Amniotic epithelial cell (primary cell): Measurements from ENCODE around the gene R3HDML.
"Not testable (repeated sequence)": the region's sequence is repeated elsewhere in the genome, so short reads cannot be mapped to it uniquely, and the experiment has no call there.

Experiments used
- DNase-seq: peaks from one replicate; pipeline ENCODE4 v3.0.0-alpha.2; 2010; ENCODE audit warnings: low read depth

R3HDML gene

DNA sequence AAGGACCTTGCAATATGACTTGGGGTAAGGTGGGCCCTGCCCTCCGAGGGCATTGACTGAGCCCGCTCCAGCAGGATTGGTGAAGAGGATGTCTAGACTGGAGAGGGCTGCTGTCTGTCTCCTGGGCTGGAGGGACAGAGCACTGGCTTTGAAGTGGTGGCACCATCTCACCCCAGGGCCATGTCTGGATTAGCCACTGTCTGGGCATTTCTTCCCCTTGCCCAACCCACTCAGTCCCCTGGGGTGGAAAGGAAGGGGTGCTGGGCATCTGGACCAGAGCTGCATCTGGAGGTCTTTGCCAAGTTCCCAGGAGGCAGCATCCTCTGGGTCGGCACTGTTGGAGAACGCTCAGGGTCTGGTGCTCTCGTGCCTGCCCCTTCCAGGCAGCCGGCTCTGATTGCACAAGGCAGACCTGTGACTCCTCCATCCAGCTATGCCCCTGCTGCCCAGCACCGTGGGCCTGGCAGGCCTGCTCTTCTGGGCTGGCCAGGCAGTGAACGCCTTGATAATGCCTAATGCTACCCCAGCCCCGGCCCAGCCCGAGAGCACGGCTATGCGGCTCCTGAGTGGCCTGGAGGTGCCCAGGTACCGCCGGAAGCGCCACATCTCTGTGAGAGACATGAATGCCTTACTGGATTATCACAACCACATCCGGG, at the start of gene R3HDML:
R3HDML (plus strand) TSS at position 319 of the 656 bp plus-strand sequence; CDS start at position 434, 115 bp downstream.
- no peak for DNase-seq

DNA sequence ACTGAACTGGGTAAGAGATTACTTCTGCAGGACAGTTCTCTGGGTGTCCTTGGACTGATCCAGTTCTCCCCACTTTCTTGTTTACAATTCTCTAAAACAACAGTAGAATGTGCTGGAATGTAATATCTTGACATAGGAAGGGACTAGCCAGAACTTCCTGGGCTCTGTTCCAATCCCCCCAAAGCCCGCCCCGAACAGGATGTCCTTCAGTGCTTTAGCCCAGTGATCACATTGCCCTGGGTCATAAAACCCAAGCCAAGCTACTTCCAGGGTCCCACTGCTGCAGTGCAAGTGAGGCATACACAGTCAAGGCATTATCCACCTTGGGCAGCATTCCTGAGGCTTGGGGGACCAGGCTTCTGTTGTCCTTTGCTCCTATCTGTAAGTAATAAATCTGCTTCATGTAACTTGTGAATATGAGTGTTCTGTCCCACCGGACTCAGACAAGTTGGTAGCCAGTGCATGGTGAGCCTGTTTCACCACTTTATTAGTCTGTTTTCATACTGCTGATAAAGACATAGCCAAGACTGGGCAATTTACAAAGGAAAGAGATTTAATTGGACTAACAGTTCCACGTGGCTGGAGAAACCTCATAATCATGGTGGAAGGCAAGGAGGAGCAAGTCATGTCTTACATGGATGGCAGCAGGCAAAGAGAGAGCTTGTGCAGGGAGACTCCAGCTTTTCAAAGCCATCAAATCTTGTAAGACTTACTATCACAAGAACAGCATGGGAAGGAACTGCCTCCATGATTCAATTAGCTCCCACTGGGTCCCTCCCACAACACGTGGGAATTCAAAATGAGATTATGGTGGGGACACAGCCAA, 49.4 kb upstream of the R3HDML start:
- no peak for DNase-seq

- no peak for DNase-seq
These were observed 48.6 kb upstream of the R3HDML start for GRCh38 chr20:44288252-44288651.

- DNase-seq: no peak
These were observed 45.1 kb upstream of the R3HDML start for GRCh38 chr20:44291754-44292153.

DNA sequence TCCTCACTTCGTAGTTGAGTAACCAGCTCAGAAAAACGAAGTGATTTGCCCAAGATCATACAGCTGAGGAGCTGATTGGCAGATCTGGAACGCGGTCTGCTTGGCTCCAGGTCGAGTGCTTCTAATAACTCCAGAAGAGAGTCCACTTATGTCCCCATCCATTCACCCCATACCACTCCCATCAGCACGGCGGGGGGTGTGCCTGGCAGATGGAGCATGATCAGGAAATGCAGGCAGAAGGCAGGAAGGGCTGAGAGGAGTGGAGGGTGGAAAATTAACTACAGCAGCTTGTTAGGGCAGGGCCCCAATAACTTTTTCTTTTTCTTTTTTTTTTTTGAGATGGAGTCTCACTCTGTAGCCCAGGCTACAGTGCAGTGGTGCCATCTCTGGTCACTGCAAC, 40.8 kb upstream of the R3HDML start:
- no peak for DNase-seq

DNA sequence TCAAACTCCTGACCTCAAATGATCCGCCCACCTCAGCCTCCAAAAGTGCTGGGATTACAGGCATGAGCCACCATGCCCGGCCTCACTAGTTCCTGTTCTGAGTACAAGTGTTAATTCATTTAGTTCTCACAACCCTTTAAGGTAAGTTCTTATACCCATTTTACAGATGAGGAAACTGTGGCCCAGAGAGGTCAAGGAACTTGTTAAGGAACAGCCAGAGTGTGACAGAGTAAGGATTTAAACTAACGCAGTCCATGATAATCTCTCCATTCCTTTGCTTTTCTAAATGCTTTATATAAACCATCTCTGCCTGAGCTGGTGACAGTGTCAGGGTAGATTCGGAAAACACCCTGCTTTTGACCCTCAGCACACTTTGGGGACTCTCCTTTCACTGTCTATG, 39.1 kb upstream of the R3HDML start:
- DNase-seq: no peak

GRCh38 chr20:44299011-44299535, 37.8 kb upstream of the R3HDML start:
- DNase-seq: not testable (repeated sequence)

GRCh38 chr20:44301285-44301684, 35.6 kb upstream of the R3HDML start:
- no peak for DNase-seq

GRCh38 chr20:44302026-44302669, 34.7 kb upstream of the R3HDML start:
- no peak for DNase-seq

- no peak for DNase-seq
These were observed 34.1 kb upstream of the R3HDML start for GRCh38 chr20:44302736-44303135.

GRCh38 chr20:44304383-44304782, 32.5 kb upstream of the R3HDML start:
- DNase-seq: no peak

DNA sequence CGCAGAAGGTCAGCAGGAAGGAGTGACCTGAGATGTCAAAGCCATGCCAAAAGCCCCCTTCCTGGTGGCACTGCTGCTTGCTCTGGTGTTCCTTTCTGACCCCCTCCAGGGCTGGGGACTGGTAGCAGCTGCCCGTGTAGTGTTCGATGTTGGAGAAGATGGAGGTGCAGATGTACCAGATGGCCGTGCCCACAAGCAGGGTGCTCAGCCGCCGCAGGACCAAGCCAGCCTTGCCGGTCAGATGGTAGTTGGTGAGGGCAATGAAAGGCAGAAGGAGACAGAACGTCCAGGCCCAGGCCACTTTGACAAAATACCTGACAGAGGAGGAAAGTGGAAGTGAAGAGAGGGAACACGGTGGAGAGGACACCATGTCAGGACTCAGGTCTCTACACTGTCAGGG, 29.9 kb upstream of the R3HDML start:
- DNase-seq: no peak

DNA sequence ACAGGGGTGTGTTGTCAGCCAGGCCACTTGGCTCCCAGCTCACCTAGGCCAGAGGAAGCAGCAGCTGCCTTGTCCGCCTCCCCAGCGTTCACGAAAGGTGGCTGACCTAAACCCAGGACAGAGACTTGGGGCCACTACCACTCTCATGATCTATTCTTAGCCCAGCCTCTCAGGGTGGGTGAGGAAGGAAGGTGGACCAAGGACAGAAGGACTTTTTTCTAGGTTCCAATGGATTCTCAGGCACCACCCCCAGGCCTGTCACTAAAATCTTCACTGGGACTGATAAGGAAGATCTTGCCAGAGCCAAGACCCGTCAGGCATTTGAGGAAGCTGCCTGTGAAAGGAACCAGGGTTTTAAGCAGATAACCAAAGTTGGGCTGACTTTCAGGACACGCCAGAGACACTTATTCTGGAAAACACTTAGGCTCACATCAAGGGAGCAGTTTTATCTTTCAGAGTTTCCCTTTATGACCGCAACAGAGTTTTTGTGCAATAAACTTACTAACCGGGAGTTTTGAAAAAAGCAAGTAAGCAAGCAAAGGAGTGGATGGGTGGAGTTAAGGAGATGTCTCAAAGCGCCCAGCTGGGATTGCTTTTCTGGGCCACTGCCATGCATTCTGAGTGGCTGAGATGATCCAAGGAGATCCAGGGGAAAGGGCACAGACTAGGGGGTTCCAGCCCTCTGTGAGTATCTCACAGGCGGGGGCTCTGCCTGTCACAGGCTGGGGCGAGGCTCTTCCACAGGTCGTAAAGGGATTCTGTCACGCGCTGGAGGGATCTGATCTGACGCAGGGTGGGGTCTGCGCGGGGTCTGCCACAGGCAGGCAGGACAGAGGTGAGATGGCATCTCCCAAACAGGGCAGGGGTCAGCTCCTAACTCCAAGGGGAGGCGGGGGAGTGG, 26.8 kb upstream of the R3HDML start:
- peak; percentile 80 for DNase-seq

- DNase-seq: peak; percentile 92
These were observed 25.9 kb upstream of the R3HDML start, which contains the start of gene FITM2 for GRCh38 chr20:44310664-44311639. FITM2 (minus strand) TSS chr20:44311202; CDS start chr20:44311148, 54 bp downstream.

- DNase-seq: no peak
These were observed 22.0 kb upstream of the R3HDML start for GRCh38 chr20:44314870-44315269.

GRCh38 chr20:44319839-44320422, 16.9 kb upstream of the R3HDML start:
- DNase-seq: no peak

- DNase-seq: no peak
These were observed 12.5 kb upstream of the R3HDML start for GRCh38 chr20:44324343-44324742.

DNA sequence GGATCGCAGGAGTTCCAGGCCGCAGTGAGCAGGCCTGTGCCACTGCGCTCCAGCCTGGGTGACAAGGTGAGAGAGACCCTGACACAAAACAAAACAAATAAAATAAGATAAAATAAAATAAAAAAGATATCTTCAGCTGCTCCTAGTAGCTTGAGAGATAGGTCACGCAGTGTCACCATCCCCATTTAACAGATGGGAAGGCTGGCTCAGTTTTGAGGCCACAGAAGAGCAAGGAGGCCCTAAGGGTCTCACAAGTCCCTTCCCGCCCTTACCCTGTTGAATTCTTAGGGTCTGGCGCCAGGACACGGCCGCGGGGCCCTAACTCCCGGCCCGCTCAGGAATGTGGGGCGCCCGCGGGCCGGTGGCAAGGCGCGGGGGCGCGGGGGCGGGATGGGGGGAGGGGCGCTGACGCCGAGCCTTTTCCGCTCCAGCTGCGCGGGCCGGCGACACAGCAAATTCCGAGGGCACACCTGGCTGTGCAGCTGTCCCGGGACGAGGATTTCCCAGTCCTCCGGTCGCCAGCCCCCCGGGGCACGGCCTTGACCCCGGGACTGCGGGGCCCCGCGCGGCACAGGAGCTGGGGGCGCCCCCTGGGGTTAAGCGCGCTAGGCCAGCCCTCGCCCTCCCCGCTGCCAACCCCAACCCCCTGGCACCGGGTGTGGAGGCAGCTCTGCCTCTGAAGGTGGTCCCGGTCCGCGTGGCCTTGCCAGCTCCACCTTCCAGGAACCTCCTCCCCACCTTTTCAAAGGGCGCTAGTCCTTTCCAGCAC, 10.3 kb upstream of the R3HDML start:
- no peak for DNase-seq

DNA sequence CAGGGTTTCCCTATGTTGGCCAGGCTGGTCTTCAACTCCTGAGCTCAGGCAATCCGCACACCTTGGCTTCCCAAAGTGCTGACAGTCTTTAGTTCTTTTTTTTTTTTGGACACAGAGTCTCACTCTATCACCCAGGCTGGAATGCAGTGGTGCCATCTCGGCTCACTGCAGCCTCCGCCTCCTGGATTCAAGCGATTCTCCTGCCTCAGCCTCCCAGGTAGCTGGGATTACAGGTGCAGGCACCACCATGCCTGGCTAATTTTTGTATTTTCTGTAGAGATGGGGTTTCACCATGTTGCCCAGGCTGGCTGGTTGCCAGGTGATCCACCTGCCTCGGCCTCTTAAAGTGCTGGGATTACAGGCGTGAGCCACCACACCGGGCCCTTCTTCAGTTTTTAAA, 9.1 kb upstream of the R3HDML start:
- not testable (repeated sequence) for DNase-seq
